Body of pancreas (tissue), 4 donors: ENCODE measurements around the gene TSEN2. TPM values are rescaled to one million over a fixed set of nuclear protein-coding genes. Genes with fewer than 3 reads are reported as not detected.

ENCODE experiments used
- ATAC-seq: fragments of 150-250 bp; one replicate; pipeline ENCODE4 v1.9.1; 2016
- DNase-seq, 4 donors: peaks; one replicate each; pipeline ENCODE4 v3.0.0-alpha.2; 2019
- H3K27ac ChIP-seq, 4 donors: fragments of 200-600 bp; sonication (generic); 1 replicate in 3 of 4; 2 replicates in 1 of 4; pipeline versions ENCODE4 v1.5.1 to v1.6.1; 2016 to 2019; ENCODE audit warnings: mild to moderate bottlenecking in 1 of 4, mixed read lengths in 1 of 4, moderate library complexity in 1 of 4
- H3K27me3 ChIP-seq, 2 donors: fragments of 200-600 bp; sonication (generic); one replicate each; pipeline ENCODE4 v1.6.0; 2016; ENCODE audit warnings: mild to moderate bottlenecking in 1 of 2
- H3K36me3 ChIP-seq, 2 donors: fragments of 200-600 bp; sonication (generic); replicated peaks in 1 of 2; 2 replicates each; pipeline ENCODE4 v1.5.1; 2016; ENCODE audit warnings: low read depth in 2 of 2; ENCODE audit not compliant: insufficient read depth in 1 of 2
- H3K4me1 ChIP-seq: fragments of 200-600 bp; sonication (generic); one replicate; pipeline ENCODE4 v1.6.0; 2016
- H3K4me3 ChIP-seq, 2 donors: fragments of 200-600 bp; sonication (generic); 1 replicate in 1 of 2; 2 replicates in 1 of 2; pipeline ENCODE4 v1.5.1; 2016 to 2019
- H3K9me3 ChIP-seq, 3 donors: fragments of 200-600 bp; sonication (generic); 1 replicate in 2 of 3; 2 replicates in 1 of 3; pipeline ENCODE4 v1.5.1; 2016
- CTCF ChIP-seq, 7 experiments: fragments of 450-650 bp in 4 of 7; fragments of 200-600 bp in 3 of 7; sonication (generic) in 3 of 7; IDR thresholded peaks; one replicate each; pipeline ENCODE4 v1.5.1; 2016 to 2019; ENCODE audit warnings: antibody characterized with exemption in 7 of 7
- POLR2A ChIP-seq, 3 donors: fragments of 450-650 bp; IDR thresholded peaks; one replicate each; pipeline ENCODE4 v1.6.1; 2016; ENCODE audit warnings: antibody characterized with exemption in 3 of 3, mild to moderate bottlenecking in 2 of 3
- WGBS, 2 donors: methylation state at CpG; one replicate each; pipeline ENCODE4 v1.1.5; 2017; 5-methylcytosine and 5-hydroxymethylcytosine counted together
- intact Hi-C: fragments of 100-400 bp; cut with DNase I; formaldehyde crosslinking; loops from one replicate; pipeline ENCODE4 v1.15.1; 2023
- total RNA-seq, 2 donors: library from RNA; depleted of rRNA; stranded (reverse); fragments of >200 nt; gene quantifications; one replicate each; pipeline ENCODE4 v1.1.0, GENCODE V29; 2016

Gene TSEN2
- total RNA-seq, 2 donors from 2014 or later: 14.8 to 20.8 TPM

- no peaks in the 10 kb centered on the region for H3K36me3 ChIP-seq
- DNase-seq: no peak
- no peak overlapping the region for H3K27ac ChIP-seq
- TF ChIP-seq CTCF (IDR thresholded peaks at IDR 0.05): no peak
- no peak for TF ChIP-seq POLR2A (IDR thresholded peaks at IDR 0.05)
- no peaks in the 10 kb centered on the region for H3K4me1 ChIP-seq
- no peaks in the 10 kb centered on the region for H3K9me3 ChIP-seq
- 76 to 86% methylated on average over 12 of the region's 12 CpGs for whole genome bisulfite sequencing, 2 donors
- H3K27me3 ChIP-seq: no peaks in the 10 kb centered on the region
- no peak for ATAC-seq
- intact Hi-C loops: no loop called here
- no peak overlapping the region for H3K4me3 ChIP-seq
Observed at GRCh38 chr3:12452361-12453330, 31.6 kb upstream of the TSEN2 start.

- Histone ChIP-seq H3K36me3 (no peaks in the 10 kb centered on the region), H3K4me3 (no peak overlapping the region), H3K4me1 (no peaks in the 10 kb centered on the region), H3K9me3 (no peaks in the 10 kb centered on the region), H3K27ac (no peak overlapping the region), H3K27me3 (no peaks in the 10 kb centered on the region)
- ATAC-seq: no peak
- 54 to 79% methylated on average over 6 of the region's 6 CpGs for WGBS, 2 donors
- intact Hi-C loops: no loop called here
- TF ChIP-seq CTCF (IDR thresholded peaks at IDR 0.05): no peak
- no peak for TF ChIP-seq POLR2A (IDR thresholded peaks at IDR 0.05)
- DNase-seq: no peak
Observed at GRCh38 chr3:12454076-12454815, 30.0 kb upstream of the TSEN2 start.

GRCh38 chr3:12454816-12455121 lies 29.5 kb upstream of the TSEN2 start:
- Histone ChIP-seq H3K4me3 (no peak overlapping the region), H3K9me3 (no peaks in the 10 kb centered on the region), H3K27ac (no peak overlapping the region), H3K36me3 (no peaks in the 10 kb centered on the region), H3K27me3 (no peaks in the 10 kb centered on the region), H3K4me1 (no peaks in the 10 kb centered on the region)
- intact Hi-C loops: no loop called here
- ATAC-seq (no peak), DNase-seq (no peak)
- TF ChIP-seq POLR2A (IDR thresholded peaks at IDR 0.05) (no peak), CTCF (IDR thresholded peaks at IDR 0.05) (no peak)
- 71 to 80% methylated on average over 1 to 2 of the region's 2 CpGs for WGBS, 2 donors

- no peak overlapping the region for H3K4me3 ChIP-seq
- H3K4me1 ChIP-seq: no peaks in the 10 kb centered on the region
- no peaks in the 10 kb centered on the region for H3K9me3 ChIP-seq
- no peaks in the 10 kb centered on the region for H3K36me3 ChIP-seq
- intact Hi-C loops: no loop called here
- H3K27ac ChIP-seq: no peak overlapping the region
- H3K27me3 ChIP-seq: no peaks in the 10 kb centered on the region
- ATAC-seq: no peak
- DNase-seq: no peak
- TF ChIP-seq POLR2A (IDR thresholded peaks at IDR 0.05) (no peak), CTCF (IDR thresholded peaks at IDR 0.05) (no peak)
- WGBS, 2 donors: 76 to 81% methylated on average over 7 of the region's 7 CpGs
Observed at GRCh38 chr3:12455740-12456139, 28.5 kb upstream of the TSEN2 start.
